Loucy (cell line): ENCODE data around the gene ASPSCR1.

ENCODE experiments used
- EZH2phosphoT487 ChIP-seq: fragments of 200-600 bp; IDR thresholded peaks from 2 replicates; pipeline ENCODE4 v1.6.1; 2018; ENCODE audit warnings: antibody characterized with exemption, mild to moderate bottlenecking, moderate library complexity, borderline replicate concordance
- TF ChIP-seq, protein P1 (sequence below): fragments of 200-600 bp; sonication (generic); conservative IDR thresholded peaks from 2 replicates; pipeline ENCODE4 v1.5.1; 2014; ENCODE audit warnings: mild to moderate bottlenecking, antibody characterized with exemption, low read length

DNA sequence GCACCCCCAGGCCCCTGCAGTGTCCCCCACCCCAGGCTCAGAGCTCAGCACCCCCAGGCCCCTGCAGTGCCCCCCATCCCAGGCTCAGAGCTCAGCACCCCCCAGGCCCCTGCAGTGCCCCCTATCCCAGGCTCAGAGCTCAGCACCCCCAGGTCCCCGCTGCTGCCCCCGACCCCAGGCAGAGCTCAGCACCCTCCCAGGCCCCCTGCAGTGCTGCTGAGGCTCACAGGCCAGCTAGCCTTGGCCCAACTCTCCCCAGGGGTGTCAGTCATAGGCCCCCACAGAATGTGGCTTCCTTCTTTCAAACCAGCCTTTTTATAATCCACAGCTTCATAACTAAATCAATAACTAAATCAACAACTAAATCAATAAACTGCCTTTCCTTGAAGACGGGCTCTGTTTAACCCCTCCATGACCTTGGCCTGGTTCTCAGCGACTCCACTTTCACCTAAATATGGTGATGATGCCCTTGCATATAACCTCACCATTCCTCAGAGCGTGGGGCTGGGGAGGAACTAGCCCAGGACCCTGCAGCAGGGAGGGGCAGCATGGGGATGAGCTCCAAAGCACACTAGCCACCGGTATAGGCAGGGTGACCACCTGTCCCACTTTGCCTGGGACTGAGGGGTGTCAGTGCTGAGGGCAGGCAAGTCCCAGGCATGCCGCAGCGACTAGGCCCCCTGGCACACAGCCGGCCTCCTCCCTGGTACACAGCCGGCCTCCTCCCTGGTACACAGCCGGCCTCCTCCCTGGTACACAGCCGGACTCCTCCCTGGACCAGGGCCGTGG, 21.5 kb upstream of the ASPSCR1 start:
- TF ChIP-seq, protein P1, sequence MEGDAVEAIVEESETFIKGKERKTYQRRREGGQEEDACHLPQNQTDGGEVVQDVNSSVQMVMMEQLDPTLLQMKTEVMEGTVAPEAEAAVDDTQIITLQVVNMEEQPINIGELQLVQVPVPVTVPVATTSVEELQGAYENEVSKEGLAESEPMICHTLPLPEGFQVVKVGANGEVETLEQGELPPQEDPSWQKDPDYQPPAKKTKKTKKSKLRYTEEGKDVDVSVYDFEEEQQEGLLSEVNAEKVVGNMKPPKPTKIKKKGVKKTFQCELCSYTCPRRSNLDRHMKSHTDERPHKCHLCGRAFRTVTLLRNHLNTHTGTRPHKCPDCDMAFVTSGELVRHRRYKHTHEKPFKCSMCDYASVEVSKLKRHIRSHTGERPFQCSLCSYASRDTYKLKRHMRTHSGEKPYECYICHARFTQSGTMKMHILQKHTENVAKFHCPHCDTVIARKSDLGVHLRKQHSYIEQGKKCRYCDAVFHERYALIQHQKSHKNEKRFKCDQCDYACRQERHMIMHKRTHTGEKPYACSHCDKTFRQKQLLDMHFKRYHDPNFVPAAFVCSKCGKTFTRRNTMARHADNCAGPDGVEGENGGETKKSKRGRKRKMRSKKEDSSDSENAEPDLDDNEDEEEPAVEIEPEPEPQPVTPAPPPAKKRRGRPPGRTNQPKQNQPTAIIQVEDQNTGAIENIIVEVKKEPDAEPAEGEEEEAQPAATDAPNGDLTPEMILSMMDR, result no peak
- no peak for TF ChIP-seq EZH2phosphoT487
